ENCODE measurements around the gene STT3A. TPM values are rescaled to one million over a fixed set of nuclear protein-coding genes. Genes with fewer than 3 reads are reported as not detected.
"Not testable (repeated sequence)": the region's sequence is repeated elsewhere in the genome, so short reads cannot be mapped to it uniquely, and the experiment has no call there.

STT3A gene
- total and polyA plus RNA-seq, 3 donors from 2014 or later, result 83.3 to 147 (median 86.0) TPM

- no peak overlapping the region for H3K4me3 ChIP-seq
- H3K27me3 ChIP-seq, result no peaks in the 10 kb centered on the region
- WGBS, 2 donors, result 73% methylated on average over 2 of the region's 2 CpGs
- intact Hi-C loops (cut with DNase I; ENCODE audit: low total_unique reads), result no loop called here
- no peak for DNase-seq
- TF ChIP-seq CTCF (IDR thresholded peaks at IDR 0.05) (no peak), POLR2A (IDR thresholded peaks at IDR 0.05) (no peak)
- peaks cover 13% of the 10 kb centered on the region for H3K4me1 ChIP-seq
- H3K9me3 ChIP-seq, result no peaks in the 10 kb centered on the region
- H3K27ac ChIP-seq, result no peak overlapping the region
- H3K36me3 ChIP-seq (ENCODE audit: low read depth, missing control alignments), result no peaks in the 10 kb centered on the region
Observed at GRCh38 chr11:125570952-125571351, 21.7 kb upstream of the STT3A start.

DNA sequence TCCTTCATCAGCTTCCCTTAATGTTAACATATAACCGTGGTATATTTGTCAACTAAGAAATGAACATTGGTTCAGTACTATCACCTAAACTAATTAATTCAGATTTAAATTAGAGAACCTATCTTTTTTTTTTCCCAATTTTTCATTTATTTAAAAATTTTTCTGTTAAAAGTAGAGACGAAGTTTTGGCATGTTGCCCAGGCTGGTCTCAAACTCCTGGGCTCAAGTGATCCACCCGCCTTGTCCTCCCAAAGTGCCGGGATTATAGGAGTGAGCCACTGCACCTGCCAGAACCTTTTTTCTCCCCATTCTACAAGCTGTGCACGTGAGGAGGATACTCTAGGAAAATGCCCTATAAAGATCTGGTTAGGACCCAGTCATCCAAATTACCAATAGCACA, 19.7 kb upstream of the STT3A start:
- Histone ChIP-seq H3K36me3 (ENCODE audit: low read depth, missing control alignments) (no peaks in the 10 kb centered on the region), H3K27me3 (no peaks in the 10 kb centered on the region), H3K4me3 (no peak overlapping the region), H3K9me3 (no peaks in the 10 kb centered on the region), H3K4me1 (peaks cover 13% of the 10 kb centered on the region), H3K27ac (no peak overlapping the region)
- intact Hi-C loops (cut with DNase I; ENCODE audit: low total_unique reads), result no loop called here
- 80 to 85% methylated on average over 5 of the region's 5 CpGs for WGBS, 2 donors
- TF ChIP-seq POLR2A (IDR thresholded peaks at IDR 0.05), result no peak
- DNase-seq, result no peak

DNA sequence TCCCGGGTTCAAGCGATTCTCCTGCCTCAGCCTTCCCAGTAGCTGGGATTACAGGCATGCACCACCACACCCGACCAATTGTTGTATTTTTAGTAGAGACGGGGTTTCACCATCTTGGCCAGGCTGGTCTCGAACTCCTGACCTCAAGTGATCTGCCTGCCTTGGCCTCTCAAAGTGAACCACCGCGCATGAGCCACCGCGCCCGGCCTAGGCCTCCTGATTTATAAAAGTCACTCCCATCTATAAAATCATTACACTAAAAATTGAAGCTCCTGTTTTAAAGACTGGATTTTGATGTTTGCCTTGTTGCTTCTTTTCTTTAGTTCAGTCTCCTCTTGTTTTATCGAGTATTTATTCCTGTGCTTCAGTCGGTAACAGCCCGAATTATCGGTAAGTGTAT, 15.5 kb upstream of the STT3A start:
- H3K27ac ChIP-seq; DNase-seq; H3K4me3 ChIP-seq; H3K36me3 ChIP-seq (ENCODE audit: low read depth, missing control alignments); intact Hi-C loops (cut with DNase I; ENCODE audit: low total_unique reads); H3K4me1 ChIP-seq; H3K27me3 ChIP-seq; H3K9me3 ChIP-seq: not testable (repeated sequence)
- WGBS, 2 donors, result 96 to 97% methylated on average over 14 of the region's 14 CpGs

GRCh38 chr11:125578783-125579182, 13.9 kb upstream of the STT3A start:
- no peaks in the 10 kb centered on the region for H3K27me3 ChIP-seq
- intact Hi-C loops (cut with DNase I; ENCODE audit: low total_unique reads), result no loop called here
- no peak overlapping the region for H3K27ac ChIP-seq
- no peak overlapping the region for H3K4me3 ChIP-seq
- DNase-seq, result no peak
- TF ChIP-seq POLR2A (IDR thresholded peaks at IDR 0.05) (no peak), CTCF (IDR thresholded peaks at IDR 0.05) (no peak)
- H3K4me1 ChIP-seq, result no peaks in the 10 kb centered on the region
- H3K36me3 ChIP-seq (ENCODE audit: low read depth, missing control alignments), result no peaks in the 10 kb centered on the region
- H3K9me3 ChIP-seq, result no peaks in the 10 kb centered on the region
- WGBS, 2 donors, result 97 to 100% methylated on average over 2 of the region's 2 CpGs

DNA sequence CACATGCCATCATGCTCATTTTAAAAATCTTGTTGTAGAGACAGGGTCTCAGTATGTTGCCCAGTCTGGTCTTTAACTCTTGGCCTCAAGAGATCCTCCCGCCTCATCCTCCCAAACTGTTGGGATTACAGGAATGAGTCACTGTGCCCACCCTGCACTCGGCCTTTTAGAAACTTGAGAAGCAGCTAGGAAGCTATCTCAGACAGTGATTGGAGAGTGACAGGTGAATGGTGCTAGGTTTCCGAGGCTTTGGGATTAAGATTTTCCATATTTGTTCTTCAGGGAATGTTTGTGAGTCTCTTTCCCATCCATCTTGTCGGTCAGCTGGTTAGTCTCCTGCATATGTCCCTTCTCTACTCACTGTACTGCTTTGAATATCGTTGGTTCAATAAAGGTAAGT, 12.8 kb upstream of the STT3A start:
- TF ChIP-seq CTCF (IDR thresholded peaks at IDR 0.05), result no peak
- no peak for TF ChIP-seq POLR2A (IDR thresholded peaks at IDR 0.05)
- intact Hi-C loops (cut with DNase I; ENCODE audit: low total_unique reads), result no loop called here
- Histone ChIP-seq H3K36me3 (ENCODE audit: low read depth, missing control alignments) (no peaks in the 10 kb centered on the region), H3K9me3 (no peaks in the 10 kb centered on the region), H3K27me3 (no peaks in the 10 kb centered on the region), H3K27ac (no peak overlapping the region), H3K4me3 (no peak overlapping the region), H3K4me1 (no peaks in the 10 kb centered on the region)
- DNase-seq, result no peak
- WGBS, 2 donors, result 94 to 95% methylated on average over 5 of the region's 5 CpGs

DNA sequence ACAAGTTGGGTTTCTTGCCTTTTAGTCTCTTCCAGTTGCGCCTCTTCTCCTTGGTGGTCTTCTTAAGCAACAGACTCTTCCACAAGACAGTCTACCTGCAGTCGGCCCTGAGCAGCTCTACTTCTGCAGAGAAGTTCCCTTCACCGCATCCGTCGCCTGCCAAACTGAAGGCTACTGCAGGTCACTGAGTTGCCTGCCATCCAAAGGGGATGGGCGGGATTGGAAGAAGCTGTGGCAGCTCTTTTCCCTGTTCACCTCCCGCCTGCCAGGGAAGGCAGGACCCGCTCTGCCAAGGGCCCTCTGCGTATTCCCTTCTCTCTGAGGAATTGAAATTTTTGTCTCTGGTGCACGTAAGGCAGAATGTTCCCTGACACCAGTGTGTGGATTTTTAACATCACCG, 9.2 kb upstream of the STT3A start:
- H3K36me3 ChIP-seq (ENCODE audit: low read depth, missing control alignments), result no peaks in the 10 kb centered on the region
- WGBS, 2 donors, result 95 to 96% methylated on average over 11 of the region's 11 CpGs
- H3K4me1 ChIP-seq, result no peaks in the 10 kb centered on the region
- no peak for DNase-seq
- TF ChIP-seq CTCF (IDR thresholded peaks at IDR 0.05) (no peak), POLR2A (IDR thresholded peaks at IDR 0.05) (no peak)
- H3K27me3 ChIP-seq, result no peaks in the 10 kb centered on the region
- H3K27ac ChIP-seq, result no peak overlapping the region
- intact Hi-C loops (cut with DNase I; ENCODE audit: low total_unique reads), result no loop called here
- H3K4me3 ChIP-seq, result no peak overlapping the region
- no peaks in the 10 kb centered on the region for H3K9me3 ChIP-seq

Data from testis (tissue), 3 donors.